Fibroblast of mammary gland (primary cell): Measurements from ENCODE around the gene LCA5.
A peak's percentile ranks its signal among the peaks of the same experiment; 100 is the strongest.

Experiments used
- DNase-seq: peaks from one replicate; pipeline ENCODE4 v3.0.0-alpha.2; 2010; ENCODE audit warnings: low read depth
- H3K4me3 ChIP-seq: 2 replicates; pipeline ENCODE4 v1.5.1; 2011; ENCODE audit warnings: low read depth, mild to moderate bottlenecking, low read length, moderate library complexity; ENCODE audit not compliant: control insufficient read depth
- CTCF ChIP-seq: conservative IDR thresholded peaks from 2 replicates; pipeline ENCODE4 v1.5.1; 2011; ENCODE audit warnings: low read depth, low read length, inconsistent platforms; ENCODE audit not compliant: control insufficient read depth, insufficient read depth

Gene LCA5

GRCh38 chr6:79469376-79470246, 67.6 kb downstream of the LCA5 start:
- H3K4me3 ChIP-seq = no peak overlapping the region
- no peak for TF ChIP-seq CTCF
- no peak for DNase-seq

DNA sequence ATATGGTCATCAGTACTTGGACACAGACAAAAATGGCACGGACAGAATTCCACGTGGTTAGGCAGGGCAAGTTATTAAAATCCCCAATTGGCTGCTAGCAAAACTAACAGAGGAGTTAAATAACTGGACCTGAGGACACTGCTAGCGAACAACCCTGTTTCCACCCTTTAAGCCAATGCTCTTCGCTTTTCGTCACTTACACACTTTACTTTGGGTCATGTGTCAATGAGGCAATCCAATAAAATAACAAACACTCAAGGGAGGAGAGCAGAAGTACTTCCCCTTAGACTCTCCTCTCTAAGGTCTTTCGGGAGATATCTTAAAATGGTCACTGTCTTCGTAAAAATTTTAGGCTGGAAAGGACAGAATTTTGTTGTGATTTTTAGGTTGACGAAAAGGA, 68.6 kb downstream of the LCA5 start:
- no peak overlapping the region for H3K4me3 ChIP-seq
- TF ChIP-seq CTCF = no peak
- DNase-seq = no peak

DNA sequence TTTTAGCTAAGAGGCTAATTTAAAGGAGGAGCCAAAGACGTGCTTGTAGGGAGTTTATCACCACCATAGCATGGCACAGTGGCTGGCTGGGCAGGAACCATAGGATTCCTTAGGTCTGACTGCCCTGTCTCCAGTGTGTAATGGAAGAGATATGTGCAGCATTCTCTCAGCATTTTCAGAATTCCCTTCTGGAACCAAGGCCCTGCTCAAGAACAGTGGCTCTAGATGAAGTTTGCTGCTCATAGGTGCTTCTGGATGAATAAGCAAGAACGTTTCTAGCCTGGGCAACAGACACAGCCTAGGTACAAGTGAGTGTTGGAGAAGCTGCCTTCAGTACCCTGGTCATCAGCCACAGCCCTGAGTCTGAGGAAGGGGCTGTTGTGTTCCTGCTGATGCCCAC, 69.1 kb downstream of the LCA5 start:
- DNase-seq = peak; percentile 6
- no peak overlapping the region for H3K4me3 ChIP-seq
- no peak for TF ChIP-seq CTCF

- no peak for TF ChIP-seq CTCF
- peak; percentile 10 for DNase-seq
Observed at GRCh38 chr6:79467716-79468115, 69.5 kb downstream of the LCA5 start.

DNA sequence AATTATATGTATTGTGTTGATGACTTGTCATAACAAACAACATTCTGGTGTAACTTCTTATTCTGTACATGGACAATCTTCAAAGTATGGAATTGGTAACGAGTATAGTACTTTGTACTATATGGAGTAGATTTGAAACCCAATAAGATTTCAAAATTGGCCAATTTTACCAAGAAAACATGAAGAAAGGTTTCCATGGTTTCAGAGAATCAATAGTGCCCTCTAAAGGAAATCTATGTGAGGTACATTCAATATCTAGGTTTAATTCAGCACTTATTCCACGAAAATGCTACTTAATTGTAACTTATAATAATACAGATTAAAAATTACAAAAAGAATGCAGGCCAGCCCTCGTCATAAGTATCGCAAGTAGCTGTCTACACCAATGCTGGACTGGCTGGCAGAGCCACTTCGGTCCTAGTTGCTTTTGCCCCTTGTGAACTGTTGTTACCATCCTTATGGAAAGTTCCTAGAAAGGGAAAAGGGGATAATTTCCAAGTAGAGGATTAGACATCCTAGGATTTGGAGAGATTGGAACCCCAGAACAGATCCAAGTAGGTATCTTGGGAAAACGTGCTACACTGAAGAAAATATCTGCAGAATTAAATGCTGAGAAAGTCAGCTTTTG, 70.9 kb downstream of the LCA5 start:
- no peak overlapping the region for H3K4me3 ChIP-seq
- DNase-seq = peak; percentile 56
- peak; percentile 65 for TF ChIP-seq CTCF

More at GRCh38 chr6:79467716-79468115, 69.5 kb downstream of the LCA5 start:
- no peak overlapping the region for H3K4me3 ChIP-seq

DNA sequence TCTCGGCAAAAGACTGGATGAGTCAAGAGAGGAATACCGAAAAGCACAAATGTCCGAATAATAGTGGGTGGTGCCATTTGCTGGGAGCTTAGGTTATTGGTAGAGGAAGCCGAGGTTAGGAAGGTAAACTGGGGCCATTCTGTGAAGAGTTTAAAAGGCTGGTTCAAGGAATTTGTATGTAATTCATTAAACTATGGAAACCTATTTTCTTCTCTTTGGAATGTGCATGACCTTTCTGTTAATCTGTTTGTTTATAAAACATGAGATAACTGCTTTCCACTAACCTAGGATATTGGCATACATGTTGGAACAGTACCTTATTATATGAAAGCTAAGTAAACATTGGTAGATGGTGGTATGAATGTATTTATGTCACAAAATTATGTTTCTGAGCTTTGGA, 71.8 kb downstream of the LCA5 start:
- no peak for TF ChIP-seq CTCF
- no peak overlapping the region for H3K4me3 ChIP-seq
- DNase-seq = no peak
